Stimulated activated naive CD4-positive, alpha-beta T cell treated with Interleukin-2 at 50 U/mL for 16 hours (primary cell): ENCODE data around the gene GATA2.
A peak's percentile ranks its signal among the peaks of the same experiment; 100 is the strongest.

Experiments used
- DNase-seq: peaks from one replicate; lab custom pipeline; 2025; lab: John Stamatoyannopoulos, UW

Gene GATA2

GRCh38 chr3:128487813-128488635, 5.0 kb downstream of the GATA2 start:
- DNase-seq, result peak; percentile 10

DNA sequence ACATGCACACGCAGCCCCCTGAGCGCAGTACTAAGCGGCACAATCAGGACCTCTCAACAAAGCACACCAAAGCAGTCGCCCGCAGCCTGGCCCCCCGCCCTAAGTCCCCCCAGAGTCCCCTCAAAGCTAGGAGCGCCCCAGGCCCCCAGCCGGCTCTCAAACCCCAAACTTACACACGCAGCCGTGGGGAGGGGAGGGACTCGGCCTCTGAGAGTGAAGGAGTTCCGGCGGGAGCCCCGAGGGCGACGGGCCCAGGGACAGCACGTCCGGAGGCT, 5.5 kb downstream of the GATA2 start:
- no peak for DNase-seq

DNA sequence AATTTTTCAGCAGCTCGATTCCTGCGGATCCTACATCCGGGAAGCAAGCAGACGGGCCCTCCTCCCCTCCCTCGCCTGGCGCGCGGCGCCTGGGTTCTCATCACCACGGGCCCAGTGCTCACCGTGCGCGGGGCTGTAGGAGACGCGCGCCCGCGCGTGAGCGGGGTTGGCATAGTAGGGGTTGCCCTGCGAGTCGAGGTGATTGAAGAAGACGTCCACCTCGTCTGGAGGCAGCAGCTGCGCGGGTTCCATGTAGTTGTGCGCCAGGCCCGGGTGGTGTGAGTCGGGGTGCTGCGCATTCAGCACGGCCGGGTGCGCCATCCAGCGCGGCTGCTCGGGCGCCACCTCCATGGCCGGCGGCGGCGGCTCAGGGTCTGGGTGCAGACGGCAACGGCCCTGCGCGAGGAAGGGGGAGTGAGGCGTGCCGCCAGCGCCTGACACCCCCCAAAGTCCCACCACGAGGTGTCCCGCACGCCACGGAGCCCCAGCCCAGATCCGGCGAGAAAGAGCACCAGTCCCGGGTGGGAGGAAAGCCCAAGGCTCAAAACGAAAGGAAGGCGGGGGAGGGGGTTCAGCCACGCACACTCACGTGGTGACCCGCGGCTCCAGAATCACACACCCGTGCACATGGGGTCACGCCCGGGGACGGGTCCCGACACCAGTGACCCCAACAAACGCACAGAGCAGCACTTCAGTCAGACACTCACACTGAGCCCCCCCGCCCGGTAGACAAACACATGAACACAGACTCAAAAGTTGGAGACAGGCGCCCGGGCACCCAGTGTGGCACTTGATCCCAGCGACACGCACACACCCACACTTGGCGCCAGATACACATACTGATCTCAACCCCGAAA, 6.1 kb downstream of the GATA2 start:
- DNase-seq, result peak; percentile 16

DNA sequence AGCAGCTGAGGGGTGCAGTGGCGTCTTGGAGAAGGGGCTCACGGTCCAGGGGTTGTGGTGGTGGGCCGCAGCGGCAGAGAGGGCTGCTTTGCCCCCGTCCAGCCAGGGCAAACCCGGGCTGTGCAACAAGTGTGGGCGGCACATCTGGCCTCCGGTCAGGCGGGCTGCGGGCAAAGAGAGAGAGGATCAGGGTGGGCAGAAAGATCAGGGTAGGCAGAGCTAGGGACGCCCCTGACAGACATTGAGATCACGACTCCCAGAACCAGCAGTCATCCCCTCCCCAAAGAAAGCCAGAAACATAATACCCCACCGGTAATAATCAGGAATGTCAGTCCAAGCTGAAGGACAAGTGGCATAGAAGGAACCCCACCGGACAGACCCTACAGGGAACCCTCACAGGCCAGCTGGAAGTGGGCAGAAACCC, 6.8 kb downstream of the GATA2 start:
- no peak for DNase-seq

DNA sequence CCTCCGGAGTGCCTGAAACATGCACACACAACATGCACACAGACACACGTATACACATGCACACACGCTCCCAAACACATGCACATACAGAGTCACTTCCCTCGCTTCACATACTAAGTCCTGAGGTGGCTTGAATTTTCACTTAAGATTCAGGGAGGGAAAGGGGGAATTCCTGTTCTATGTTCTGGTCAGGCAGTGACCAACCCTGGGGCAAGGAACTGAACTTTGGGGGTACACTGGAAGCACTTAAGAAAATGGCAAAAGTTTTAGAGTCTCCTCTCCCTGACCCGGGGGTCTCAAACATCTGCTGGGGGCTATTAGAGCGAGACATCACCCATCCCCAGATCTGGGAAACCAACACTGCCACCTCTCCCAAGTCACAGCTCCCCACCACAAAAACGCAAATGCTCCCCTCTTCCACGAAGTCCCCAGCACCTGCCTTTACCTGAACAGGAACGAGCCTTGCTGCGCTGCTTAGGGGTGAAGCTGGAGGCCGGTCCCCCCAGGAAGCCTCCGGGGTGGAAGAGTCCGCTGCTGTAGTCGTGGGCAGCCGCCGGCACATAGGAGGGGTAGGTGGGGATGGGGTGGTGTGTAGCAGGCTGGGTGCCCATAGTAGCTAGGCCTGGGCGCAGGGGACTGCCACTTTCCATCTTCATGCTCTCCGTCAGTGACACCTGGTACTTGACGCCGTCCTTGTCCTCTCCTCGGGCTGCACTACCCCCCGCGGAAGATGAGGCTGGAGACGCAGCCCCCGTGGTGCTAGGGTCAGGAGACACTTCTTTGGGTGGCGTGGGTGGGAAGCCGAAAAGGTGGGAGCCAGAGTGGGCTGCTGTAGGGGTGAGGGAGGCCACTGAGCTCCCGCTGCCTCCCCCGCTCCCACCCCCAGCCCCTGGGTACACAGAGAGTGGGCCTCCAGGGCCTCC, 7.5 kb downstream of the GATA2 start:
- no peak for DNase-seq

DNA sequence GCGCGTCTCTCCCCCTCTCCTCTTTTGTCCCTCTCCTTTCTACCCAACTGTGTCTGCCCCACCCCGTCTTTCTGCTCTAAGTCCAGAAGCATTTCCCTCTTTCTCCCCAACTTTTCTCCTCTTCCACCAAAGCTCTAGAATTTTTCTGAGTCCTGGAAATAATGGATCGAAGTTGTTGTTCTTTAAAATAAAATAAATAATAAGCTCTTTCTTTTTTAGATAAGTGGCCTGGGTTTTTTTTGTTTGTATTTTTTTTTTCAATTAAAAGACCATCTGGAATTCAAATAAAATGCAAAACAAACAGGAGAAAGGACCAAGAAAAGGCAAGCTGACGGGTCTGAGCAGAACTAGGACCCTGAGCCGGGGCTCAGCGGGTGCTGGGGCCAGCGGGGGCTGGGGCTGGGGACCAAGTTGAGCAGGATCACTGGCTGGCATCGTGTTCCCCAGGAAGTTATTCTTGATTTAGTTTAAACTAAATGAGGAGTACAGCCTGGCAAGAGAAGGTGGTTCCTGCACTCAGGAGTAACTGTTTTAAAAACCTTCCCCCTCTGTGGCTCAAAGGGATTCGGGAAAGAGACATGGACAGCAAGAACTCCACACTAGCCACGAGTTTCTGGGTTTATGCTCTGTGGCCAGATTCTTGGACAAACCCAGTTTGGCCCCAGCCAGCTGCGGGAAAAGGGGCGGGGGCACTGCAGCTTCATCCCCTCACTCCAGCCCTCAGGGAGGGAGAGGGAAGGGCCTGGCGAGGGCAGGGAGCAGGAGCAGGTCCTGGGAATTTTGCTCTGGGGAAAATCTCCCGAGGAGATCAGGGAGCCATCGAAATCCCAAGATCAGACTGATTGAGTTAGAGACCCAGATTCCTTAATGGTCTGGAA, 8.4 kb downstream of the GATA2 start:
- no peak for DNase-seq

GRCh38 chr3:128483657-128484403, 9.2 kb downstream of the GATA2 start:
- no peak for DNase-seq

DNA sequence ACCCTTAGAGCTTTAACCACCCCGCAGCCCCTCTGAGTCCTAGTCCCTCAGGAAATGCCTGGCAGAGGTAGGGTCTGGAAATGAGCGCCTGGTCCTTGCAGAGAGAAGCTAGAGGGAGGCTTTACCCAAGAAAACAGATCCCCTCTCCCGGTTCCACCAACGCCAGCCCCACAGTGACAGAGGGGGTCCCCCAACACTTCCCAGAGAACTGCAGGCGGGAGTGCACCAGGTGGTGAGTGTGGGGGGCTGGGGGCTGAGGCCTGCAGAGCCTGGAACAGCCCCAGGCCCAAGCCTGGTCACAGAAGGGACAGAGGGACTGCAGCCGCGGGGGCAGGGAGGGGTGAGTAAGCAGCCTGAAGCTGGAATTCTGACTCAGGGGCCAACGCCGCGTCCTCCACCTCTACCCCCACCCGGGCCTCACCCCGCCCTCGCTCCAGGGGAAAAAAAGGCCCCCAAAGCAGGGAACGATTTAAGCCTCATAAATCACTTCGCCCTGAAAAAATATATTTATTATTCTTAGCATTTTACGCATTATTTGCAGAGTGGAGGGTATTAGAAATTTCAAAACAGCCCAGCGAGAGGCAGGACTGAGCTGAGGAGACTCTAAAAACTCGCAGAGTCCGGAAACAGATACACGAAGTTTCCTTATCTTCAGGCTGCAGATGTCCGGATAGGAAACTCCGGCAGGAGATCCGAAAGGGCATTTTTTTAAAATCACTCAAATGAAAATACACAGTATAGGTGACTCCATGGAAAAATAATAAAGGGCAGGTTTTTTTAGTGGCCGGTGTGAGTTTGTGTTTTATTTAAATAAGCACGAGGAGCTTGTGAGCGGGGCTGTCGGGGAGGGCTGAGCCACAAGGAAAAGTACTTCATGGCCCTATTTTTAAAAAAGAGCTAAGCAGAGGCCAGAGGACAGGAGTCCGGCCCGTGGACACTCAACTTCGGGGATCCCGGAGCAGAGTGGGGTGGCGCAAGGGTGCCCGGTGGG, 10.0 kb downstream of the GATA2 start:
- no peak for DNase-seq

GRCh38 chr3:128482175-128482574, 10.8 kb downstream of the GATA2 start:
- DNase-seq, result no peak

GRCh38 chr3:128481438-128481942, 11.5 kb downstream of the GATA2 start:
- no peak for DNase-seq

DNA sequence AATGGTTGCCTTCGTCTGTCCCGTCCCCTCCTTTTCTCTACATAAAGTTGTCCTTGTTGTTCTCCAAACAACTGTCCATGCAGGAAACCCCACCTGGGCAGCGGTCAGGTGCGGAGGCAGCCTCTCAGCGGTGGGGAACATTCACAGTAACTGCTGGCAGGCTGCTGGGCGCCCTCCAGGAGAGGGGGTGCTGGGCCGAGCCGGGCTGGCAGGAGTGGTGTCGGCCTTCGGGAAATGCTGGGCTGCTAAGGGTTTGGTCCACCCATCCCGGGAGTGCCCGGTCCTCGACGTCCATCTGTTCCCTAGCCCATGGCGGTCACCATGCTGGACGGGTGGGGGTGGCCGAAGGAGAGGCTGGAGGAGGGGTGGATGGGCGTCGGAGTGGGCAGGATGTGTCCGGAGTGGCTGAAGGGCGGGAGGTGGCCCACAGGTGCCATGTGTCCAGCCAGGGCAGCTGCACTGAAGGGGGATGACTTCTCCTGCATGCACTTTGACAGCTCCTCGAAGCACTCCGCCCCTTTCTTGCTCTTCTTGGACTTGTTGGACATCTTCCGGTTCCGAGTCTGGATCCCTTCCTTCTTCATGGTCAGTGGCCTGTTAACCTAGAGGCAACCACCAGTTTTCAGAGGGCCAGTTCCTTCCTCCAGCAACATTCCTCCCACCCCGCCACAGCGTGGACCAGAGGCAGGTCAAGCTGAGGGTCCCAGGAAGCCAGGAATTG, 12.1 kb downstream of the GATA2 start:
- DNase-seq, result no peak

GRCh38 chr3:128480278-128480677, 12.7 kb downstream of the GATA2 start:
- DNase-seq, result no peak

GRCh38 chr3:128479558-128480086, 13.4 kb downstream of the GATA2 start:
- DNase-seq, result no peak

DNA sequence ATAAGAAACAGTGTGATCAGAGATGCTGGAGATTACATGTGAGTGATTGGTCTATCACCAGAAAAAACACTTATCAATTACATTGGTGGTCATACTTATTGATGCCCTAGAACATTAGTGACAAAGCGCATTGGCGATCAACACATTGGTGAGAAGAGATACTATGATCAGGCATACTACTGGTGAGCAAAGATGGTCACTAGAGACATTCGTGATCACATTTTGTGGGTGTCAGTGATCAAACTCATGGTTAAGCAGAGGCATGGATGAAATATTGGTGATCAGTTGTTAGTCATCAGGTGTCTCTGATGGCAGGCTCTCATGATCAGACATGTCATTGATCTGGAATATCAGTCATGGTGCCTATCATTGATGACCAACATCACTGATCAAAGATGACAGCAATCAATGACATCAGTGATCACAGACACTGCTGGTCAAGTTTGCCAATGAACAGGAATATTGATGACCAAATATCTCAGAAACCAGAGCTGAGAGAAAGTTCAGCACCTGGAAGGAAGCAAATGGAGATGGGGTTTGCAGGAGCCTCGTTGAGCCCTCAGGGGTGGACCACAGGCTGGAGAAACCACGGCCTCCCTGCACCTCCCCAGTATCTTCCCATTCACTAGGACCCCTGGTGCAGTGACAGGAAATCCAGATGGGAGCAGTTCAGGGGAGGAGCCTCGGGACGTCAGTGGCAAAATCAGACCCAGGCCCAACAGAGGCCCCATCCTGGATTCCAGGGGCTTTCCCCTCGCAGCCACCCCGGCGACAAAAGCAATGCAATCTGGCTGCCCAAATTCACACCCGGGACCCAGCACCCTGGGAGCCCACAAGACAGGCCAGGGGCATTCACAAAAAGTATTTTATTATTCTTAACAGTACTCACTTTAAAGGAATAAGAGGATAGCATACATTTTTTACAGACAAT, 14.2 kb downstream of the GATA2 start:
- DNase-seq, result no peak

DNA sequence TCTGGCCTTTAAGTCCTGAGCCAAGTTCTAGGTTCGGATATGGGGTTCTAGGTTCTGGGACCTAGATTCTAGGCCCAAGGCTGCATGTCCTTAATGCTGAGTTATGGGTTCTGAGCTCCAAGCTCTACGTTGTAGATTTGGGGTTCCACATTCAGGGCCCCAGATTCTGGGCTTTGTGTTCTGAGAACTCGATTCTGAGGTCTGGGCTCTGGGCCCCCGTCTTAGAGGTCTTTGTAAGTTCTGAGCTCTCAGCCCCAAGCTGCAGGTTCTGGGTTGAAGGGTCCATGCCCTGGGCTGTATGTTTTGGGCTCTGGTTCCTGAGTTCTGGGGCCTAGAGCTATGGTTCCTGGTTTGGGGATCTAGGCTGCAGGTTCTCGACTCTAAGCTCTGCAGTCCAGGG, 16.3 kb downstream of the GATA2 start:
- DNase-seq, result no peak

GRCh38 chr3:128475355-128475754, 17.6 kb downstream of the GATA2 start:
- no peak for DNase-seq

DNA sequence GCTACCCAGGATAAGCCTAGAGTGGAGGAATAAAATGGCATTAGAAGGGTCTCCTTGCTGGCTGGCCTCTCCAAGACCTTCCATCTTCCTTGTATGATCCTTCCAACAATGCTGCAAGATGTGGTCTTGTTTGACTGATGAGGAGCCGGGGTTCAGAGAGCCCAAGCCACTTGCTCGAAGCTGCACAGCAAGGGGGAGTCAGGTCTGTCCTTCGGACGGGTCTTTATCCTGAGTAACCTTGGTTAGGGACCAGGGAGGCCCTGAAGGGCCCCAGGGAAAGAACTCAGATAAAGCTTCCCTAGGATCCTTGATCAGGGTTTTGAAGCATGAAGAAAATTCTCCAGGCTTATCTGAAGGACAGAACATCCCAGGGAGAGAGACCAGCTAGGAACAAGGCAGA, 19.3 kb downstream of the GATA2 start:
- DNase-seq, result no peak
